Psoas muscle (tissue), 8 donors: ENCODE results near the gene TLE3. TPM values are rescaled to one million over a fixed set of nuclear protein-coding genes. Genes with fewer than 3 reads are reported as not detected.

Source experiments
- ATAC-seq, 4 donors: fragments of 200-7000 bp; cut with Tn5 transposase; one replicate each; pipeline ENCODE4 v1.9.1; 2020; ENCODE audit warnings: moderate library complexity in 3 of 4, mild to moderate bottlenecking in 2 of 4
- DNase-seq, 2 donors: peaks; one replicate each; pipeline ENCODE4 v3.0.0-alpha.2; 2020
- H3K27ac ChIP-seq: fragments of 200-600 bp; one replicate; pipeline ENCODE4 v1.8.0; 2022
- H3K27me3 ChIP-seq, 3 donors: fragments of 200-600 bp in 1 of 3; one replicate each; pipeline versions ENCODE4 v1.6.1 to v1.8.0; 2013 to 2022; ENCODE audit warnings: low read length in 2 of 3, mild to moderate bottlenecking in 2 of 3, moderate library complexity in 1 of 3; ENCODE audit not compliant: insufficient read depth in 3 of 3
- H3K36me3 ChIP-seq, 2 donors: fragments of 200-600 bp in 1 of 2; one replicate each; pipeline versions ENCODE4 v1.6.1 to v1.8.0; 2013 to 2022; ENCODE audit warnings: low read depth in 1 of 2, mild to moderate bottlenecking in 1 of 2, moderate library complexity in 1 of 2; ENCODE audit not compliant: insufficient read depth in 1 of 2
- H3K4me1 ChIP-seq: fragments of 200-600 bp; one replicate; pipeline ENCODE4 v1.8.0; 2022
- H3K4me3 ChIP-seq: fragments of 200-600 bp; one replicate; pipeline ENCODE4 v1.8.0; 2022; ENCODE audit warnings: mild to moderate bottlenecking
- H3K9me3 ChIP-seq: fragments of 200-600 bp; one replicate; pipeline ENCODE4 v1.8.0; 2022
- WGBS, 3 donors: extraction: QIAGEN DNeasy Blood & Tissue Kit; methylation state at CpG; one replicate each; pipeline versions ENCODE4 v1.1.6 to v1.1.7; 2013; 5-methylcytosine and 5-hydroxymethylcytosine counted together
- intact Hi-C, 2 donors: fragments of 100-400 bp; cut with DNase I; formaldehyde crosslinking; loops; one replicate each; pipeline versions ENCODE4 v1.11.0 to v1.14.2; 2022
- polyA plus RNA-seq, 3 donors: library from polyadenylated mRNA; stranded (reverse); fragments of 200-250 nt; gene quantifications; one replicate each; pipeline ENCODE4 v1.2.3, GENCODE V29; 2013
- total RNA-seq, 4 donors: library from RNA; stranded (reverse); fragmentation: NEBNext Ultra II Directional in 2 of 4; extraction: Animal tissue kit (Norgen Biotek cat#: 25700) in 2 of 4; gene quantifications; one replicate each; pipeline versions ENCODE4 v1.2.1 to v1.2.4, GENCODE V29; 2021 to 2023
- TF ChIP-seq, protein P1 (sequence below): fragments of 200-600 bp; IDR thresholded peaks from one replicate; pipeline ENCODE4 v1.8.0; 2022; ENCODE audit warnings: antibody characterized with exemption
- donor health status: healthy with polysubstance abuse.
- donor health status: DM: no; HTN: no; CAD: no; lungs with moderate emphysema.
- donor health status: Bipolar disorder and iron deficiency.
- donor health status: healthy.
- donor health status: DM: yes; HTN: yes; CAD: no.
- donor health status: DM: no; HTN: no; CAD: no.
- donor health status: DM: no; HTN: no; CAD: no.
- donor health status: DM: yes; HTN: yes; CAD: no.

TLE3 gene
- total and polyA plus RNA-seq, 7 donors = 4.3 to 59.9 (median 10.8) TPM

DNA sequence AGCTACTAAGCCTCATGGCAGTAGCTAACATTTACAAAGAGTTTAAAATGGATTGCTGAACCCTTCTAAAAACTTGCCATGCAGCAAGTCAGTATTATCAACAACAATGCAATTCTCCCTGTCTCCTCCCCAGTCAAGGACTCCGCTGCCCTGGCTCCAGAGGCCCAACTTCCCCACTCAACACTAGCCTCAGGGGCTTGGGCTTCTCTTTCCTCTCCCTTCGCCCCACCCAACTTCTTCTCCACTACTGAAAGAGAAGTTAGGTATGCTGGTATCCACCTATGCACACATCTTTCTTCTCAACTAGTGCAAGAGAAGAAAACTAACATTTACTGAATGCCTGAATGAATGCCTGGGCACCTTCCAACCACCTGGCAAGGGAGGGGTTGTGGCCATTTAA, 30.7 kb downstream of the TLE3 start:
- DNase-seq = no peak
- H3K9me3 ChIP-seq = no peaks in the 10 kb centered on the region
- WGBS, 3 donors = 99 to 100% (median 100%) methylated on average over 2 of the region's 2 CpGs
- intact Hi-C loops = no loop called here
- ATAC-seq = no peak
- no peak overlapping the region for H3K4me3 ChIP-seq
- no peaks in the 10 kb centered on the region for H3K27me3 ChIP-seq
- H3K4me1 ChIP-seq = peaks cover 19% of the 10 kb centered on the region
- H3K36me3 ChIP-seq = peaks cover 4 to 66% of the 10 kb centered on the region in 2 donors
- no peak overlapping the region for H3K27ac ChIP-seq
- TF ChIP-seq, protein P1, sequence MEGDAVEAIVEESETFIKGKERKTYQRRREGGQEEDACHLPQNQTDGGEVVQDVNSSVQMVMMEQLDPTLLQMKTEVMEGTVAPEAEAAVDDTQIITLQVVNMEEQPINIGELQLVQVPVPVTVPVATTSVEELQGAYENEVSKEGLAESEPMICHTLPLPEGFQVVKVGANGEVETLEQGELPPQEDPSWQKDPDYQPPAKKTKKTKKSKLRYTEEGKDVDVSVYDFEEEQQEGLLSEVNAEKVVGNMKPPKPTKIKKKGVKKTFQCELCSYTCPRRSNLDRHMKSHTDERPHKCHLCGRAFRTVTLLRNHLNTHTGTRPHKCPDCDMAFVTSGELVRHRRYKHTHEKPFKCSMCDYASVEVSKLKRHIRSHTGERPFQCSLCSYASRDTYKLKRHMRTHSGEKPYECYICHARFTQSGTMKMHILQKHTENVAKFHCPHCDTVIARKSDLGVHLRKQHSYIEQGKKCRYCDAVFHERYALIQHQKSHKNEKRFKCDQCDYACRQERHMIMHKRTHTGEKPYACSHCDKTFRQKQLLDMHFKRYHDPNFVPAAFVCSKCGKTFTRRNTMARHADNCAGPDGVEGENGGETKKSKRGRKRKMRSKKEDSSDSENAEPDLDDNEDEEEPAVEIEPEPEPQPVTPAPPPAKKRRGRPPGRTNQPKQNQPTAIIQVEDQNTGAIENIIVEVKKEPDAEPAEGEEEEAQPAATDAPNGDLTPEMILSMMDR = no peak

DNA sequence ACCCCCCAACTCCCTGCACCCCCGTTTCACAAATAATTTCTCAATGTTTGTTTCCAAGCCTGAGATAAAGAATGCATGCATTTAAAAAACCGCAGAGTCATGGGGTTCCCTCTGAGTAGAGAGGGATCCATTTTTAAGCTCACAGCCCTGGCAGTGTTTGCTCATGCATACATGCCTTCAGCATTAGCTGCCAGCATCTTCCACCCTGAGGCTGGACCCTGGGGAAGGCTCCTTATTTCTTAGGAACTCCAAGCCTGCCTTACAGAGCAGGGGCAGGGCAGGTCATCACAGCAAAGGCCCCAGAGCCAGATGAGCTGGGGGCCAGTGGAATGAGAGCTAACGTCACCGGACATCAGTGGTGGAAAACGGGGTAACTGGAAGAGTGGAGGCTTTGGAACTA, 31.3 kb downstream of the TLE3 start:
- Histone ChIP-seq H3K27me3 (no peaks in the 10 kb centered on the region), H3K36me3 (peaks cover 4 to 61% of the 10 kb centered on the region in 2 donors), H3K9me3 (no peaks in the 10 kb centered on the region), H3K4me1 (peaks cover 25% of the 10 kb centered on the region), H3K4me3 (no peak overlapping the region), H3K27ac (no peak overlapping the region)
- intact Hi-C loops = no loop called here
- TF ChIP-seq, protein P1 = no peak
- DNase-seq (no peak), ATAC-seq (no peak)
- WGBS, 3 donors = 83 to 87% (median 87%) methylated on average over 5 of the region's 5 CpGs

DNA sequence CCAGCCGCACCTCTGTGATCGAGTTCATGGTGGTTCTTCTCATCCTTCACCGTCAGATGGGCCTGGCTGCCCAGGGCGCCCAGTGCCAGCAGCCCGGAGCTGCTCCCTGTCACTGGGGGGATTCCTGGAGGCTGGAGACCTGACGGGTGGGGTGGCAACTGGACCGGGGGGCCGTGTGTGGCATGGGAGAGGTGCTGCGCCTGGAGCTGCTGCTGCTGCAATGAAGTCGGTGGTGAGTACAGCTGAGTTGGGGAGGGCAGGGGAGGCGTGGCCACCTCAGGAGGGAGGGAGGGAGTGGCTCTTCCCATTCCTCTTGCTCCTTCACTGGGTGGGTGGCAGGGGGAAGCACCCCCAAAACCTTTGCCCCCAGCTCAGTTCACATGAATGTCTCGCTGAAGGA, 31.7 kb downstream of the TLE3 start:
- intact Hi-C loops = no loop called here
- peaks cover 4 to 58% of the 10 kb centered on the region in 2 donors for H3K36me3 ChIP-seq
- H3K27me3 ChIP-seq = no peaks in the 10 kb centered on the region
- WGBS, 3 donors = 92 to 95% (median 94%) methylated on average over 12 of the region's 12 CpGs
- no peak overlapping the region for H3K27ac ChIP-seq
- no peak for ATAC-seq
- TF ChIP-seq, protein P1 = no peak
- no peak for DNase-seq
- H3K4me1 ChIP-seq = peaks cover 25% of the 10 kb centered on the region
- H3K4me3 ChIP-seq = no peak overlapping the region
- H3K9me3 ChIP-seq = no peaks in the 10 kb centered on the region

DNA sequence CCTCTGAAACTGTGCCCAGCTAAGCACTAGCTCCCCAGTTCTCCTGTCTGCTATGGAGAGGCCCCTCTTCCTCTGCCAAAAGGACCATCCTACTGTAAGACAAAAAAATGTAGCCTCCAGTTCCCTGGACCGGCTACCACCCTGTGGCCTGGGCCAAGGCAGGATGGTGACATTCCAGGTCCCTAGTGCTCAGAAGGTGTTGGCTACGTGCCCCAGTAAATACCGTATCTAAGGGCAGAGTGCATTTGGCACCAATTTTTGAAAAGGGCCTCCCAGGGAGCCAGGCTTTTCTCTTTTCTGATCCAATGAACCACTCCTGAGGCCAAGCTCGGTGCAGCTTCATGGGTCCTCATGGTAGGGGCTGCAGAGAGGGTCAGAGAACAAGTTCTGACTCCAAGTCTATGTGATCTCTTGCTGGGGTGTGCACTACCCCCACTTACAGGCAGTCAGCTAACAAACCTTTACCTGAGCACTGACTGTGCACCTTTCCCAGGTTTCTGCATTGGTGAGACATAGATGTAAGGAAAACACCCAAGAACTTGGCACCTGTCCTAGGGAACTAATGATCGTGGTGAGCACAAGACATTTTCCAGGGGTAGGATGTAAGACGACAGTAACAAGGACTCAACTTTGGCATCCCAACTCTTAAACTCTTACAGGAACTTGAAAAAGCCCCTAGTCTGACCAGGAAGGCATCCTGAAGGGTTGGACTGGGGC, 32.6 kb downstream of the TLE3 start:
- Histone ChIP-seq H3K4me1 (peaks cover 25% of the 10 kb centered on the region), H3K36me3 (peaks cover 3 to 58% of the 10 kb centered on the region in 2 donors), H3K9me3 (no peaks in the 10 kb centered on the region), H3K4me3 (no peak overlapping the region), H3K27ac (no peak overlapping the region), H3K27me3 (no peaks in the 10 kb centered on the region)
- DNase-seq = no peak
- ATAC-seq = no peak
- intact Hi-C loops = no loop called here
- TF ChIP-seq, protein P1 = no peak
- 63 to 82% (median 66%) methylated on average over 6 of the region's 6 CpGs for WGBS, 3 donors

DNA sequence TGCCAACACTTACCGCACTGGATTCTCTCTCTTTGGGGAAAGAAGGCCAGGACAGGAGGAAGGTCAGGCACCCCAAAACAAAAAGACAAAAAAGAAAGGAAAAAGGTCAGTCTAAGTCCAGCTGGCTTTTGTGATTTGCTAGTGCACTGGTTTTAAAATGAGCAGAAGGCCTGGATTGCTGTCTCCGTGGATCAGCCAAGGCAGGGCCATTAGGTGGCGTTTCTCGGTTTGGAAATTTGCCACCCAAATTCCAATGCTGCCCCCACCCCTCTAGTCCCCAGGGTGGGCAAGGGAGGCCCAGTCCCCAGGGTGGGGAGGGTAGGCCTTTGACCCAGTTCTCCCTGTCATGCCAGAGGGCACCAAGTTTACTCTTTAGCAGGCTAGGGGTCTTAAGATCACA, 33.3 kb downstream of the TLE3 start:
- TF ChIP-seq, protein P1 = no peak
- Histone ChIP-seq H3K4me3 (no peak overlapping the region), H3K4me1 (peaks cover 25% of the 10 kb centered on the region), H3K27me3 (no peaks in the 10 kb centered on the region), H3K27ac (no peak overlapping the region), H3K36me3 (peaks cover 3 to 58% of the 10 kb centered on the region in 2 donors), H3K9me3 (no peaks in the 10 kb centered on the region)
- ATAC-seq = no peak
- DNase-seq = no peak
- intact Hi-C loops = loop anchor here in 1 of 2 donors (5.0 kb wide), 1 partner anchor 33 kb away; the partner anchor contains the start of gene TLE3
- WGBS, 3 donors = 74 to 81% (median 78%) methylated on average over 4 of the region's 4 CpGs
